ENCODE measurements around the gene KIF26A. TPM values are rescaled to one million over a fixed set of nuclear protein-coding genes. Genes with fewer than 3 reads are reported as not detected.

KIF26A gene
- total and polyA plus RNA-seq, 2 experiments from 2014 or later = 5.6 to 103 TPM

GRCh38 chr14:104181761-104182530 is 43.6 kb downstream of the KIF26A start (continued):
- TF ChIP-seq NANOG (IDR thresholded peaks at IDR 0.05; ENCODE audit: borderline replicate concordance) (no peak), ZNF114 (CRISPR knock-in tag; IDR thresholded peaks at IDR 0.05) (no peak), EZH2 (IDR thresholded peaks at IDR 0.05; ENCODE audit: low read depth, unreplicated experiment) (no peak), JUNB (IDR thresholded peaks at IDR 0.05; ENCODE audit: unreplicated experiment) (no peak), EZH2phosphoT487 (IDR thresholded peaks at IDR 0.05; ENCODE audit: unreplicated experiment) (no peak), POLR2AphosphoS5 (IDR thresholded peaks at IDR 0.05; ENCODE audit: low read depth) (no peak), CREB1 (CRISPR knock-in tag; IDR thresholded peaks at IDR 0.05; ENCODE audit: low read depth) (no peak), CTCF (conservative IDR thresholded peaks at IDR 0.05; ENCODE audit: low read depth in 2 of 2) (no peak), STAT1 (IDR thresholded peaks at IDR 0.05; ENCODE audit: unreplicated experiment) (no peak), ETS1 (IDR thresholded peaks at IDR 0.05) (no peak)

- Histone ChIP-seq H3K27ac (ENCODE audit: low read depth) (no peak overlapping the region), H3K4me3 (no peak overlapping the region), H3K4me2 (no peak overlapping the region), H3K27me3 (ENCODE audit: insufficient read depth) (no peaks in the 10 kb centered on the region), H3K36me3 (ENCODE audit: insufficient read depth) (no peaks in the 10 kb centered on the region), H4K20me1 (replicated peaks; ENCODE audit: insufficient read depth) (no peaks in the 10 kb centered on the region), H3K4me1 (ENCODE audit: insufficient read depth) (no peaks in the 10 kb centered on the region), H3K79me2 (replicated peaks; ENCODE audit: insufficient read depth) (no peaks in the 10 kb centered on the region), H3F3A (replicated peaks; ENCODE audit: low read depth) (no peaks in the 10 kb centered on the region), H2AFZ (no peak overlapping the region), H3K9me2 (ENCODE audit: insufficient read depth) (no peaks in the 10 kb centered on the region)
- DNase-seq (ENCODE audit: low spot score) (no peak), ATAC-seq (no peak)
- Mint-ChIP-seq H3K27ac (no peak overlapping the region), H3K4me3 (no peak overlapping the region), H3K36me3 (ENCODE audit: low read depth) (0 out of 3 replicates have a peak, but pooled peaks cover 2% of the 10 kb centered on the region), H3K4me1 (peaks cover 2% of the 10 kb centered on the region; the same call in 2 of the 3 replicates), H3K27me3 (ENCODE audit: insufficient read depth, low read depth, poor library complexity) (peaks cover 8% of the 10 kb centered on the region), H3K9me3 (no peaks in the 10 kb centered on the region)
- TF ChIP-seq POLR2AphosphoS5 (IDR thresholded peaks at IDR 0.05; ENCODE audit: low read depth) = no peak
- no peak for TF ChIP-seq NANOG (IDR thresholded peaks at IDR 0.05; ENCODE audit: borderline replicate concordance)
- no peak for TF ChIP-seq ETS1 (IDR thresholded peaks at IDR 0.05)
- TF ChIP-seq EZH2 (IDR thresholded peaks at IDR 0.05; ENCODE audit: low read depth, unreplicated experiment) = no peak
- no peak for TF ChIP-seq CTCF (conservative IDR thresholded peaks at IDR 0.05; ENCODE audit: low read depth in 2 of 2)
- no peak for TF ChIP-seq ZNF331 (CRISPR knock-in tag; IDR thresholded peaks at IDR 0.05; ENCODE audit: low read depth)
- TF ChIP-seq JUNB (IDR thresholded peaks at IDR 0.05; ENCODE audit: unreplicated experiment) = no peak
- no peak for TF ChIP-seq STAT1 (IDR thresholded peaks at IDR 0.05; ENCODE audit: unreplicated experiment)
Measured at GRCh38 chr14:104182857-104183425, 44.6 kb downstream of the KIF26A start.
